Measurements from ENCODE around the gene ZDHHC8. TPM values are rescaled to one million over a fixed set of nuclear protein-coding genes. Genes with fewer than 3 reads are reported as not detected.

ZDHHC8 gene
- total and polyA plus RNA-seq, 7 donors = 9.7 to 23.7 (median 15.8) TPM

DNA sequence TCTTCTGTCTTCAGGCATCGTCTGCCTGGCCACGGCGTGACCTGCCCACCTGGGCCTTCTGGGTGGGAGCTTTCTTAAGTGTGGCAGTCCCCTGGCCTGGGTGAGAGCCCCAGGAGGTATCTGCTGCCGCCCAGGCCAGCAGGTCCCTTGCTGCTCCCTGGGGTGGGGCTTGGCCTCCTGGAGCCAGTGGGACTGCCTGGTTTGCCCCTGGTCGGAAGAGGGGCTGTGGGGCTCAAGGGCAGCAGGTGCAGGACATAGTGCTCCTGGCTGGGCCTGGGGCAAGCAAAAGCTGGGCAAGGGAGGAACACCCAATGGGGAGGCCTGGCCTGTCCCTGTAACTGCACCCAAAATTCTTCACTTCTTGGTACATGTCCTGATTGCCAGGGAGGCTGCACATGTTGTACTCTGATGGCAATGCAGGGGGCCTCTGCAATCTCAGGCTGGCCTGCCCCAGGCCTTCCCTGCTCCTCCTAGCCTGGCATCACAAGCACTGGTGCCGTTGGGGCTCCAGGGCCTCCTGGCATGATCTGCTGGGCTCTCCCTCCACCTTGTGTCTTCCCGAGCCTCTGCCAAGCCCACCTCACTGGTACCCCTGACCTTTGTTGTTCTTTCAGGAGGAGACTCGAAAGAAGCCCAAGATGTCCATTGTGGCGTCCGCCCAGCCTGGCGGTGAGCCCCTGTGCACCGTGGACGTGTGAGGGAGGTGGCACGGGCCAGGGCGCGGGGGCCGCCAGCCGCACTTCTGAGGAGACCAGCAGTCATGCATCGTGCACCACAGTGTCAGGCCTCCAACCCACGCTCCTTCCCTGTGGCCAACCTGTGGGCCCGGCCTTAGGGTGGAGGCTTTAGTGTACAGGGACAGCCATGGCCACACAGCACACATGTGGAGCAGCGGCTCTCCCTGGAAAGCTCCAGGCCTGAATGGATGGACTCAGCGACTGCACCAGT is 21.9 kb upstream of the ZDHHC8 start:
- 74 to 83% (median 77%) methylated on average over 23 of the region's 23 CpGs for WGBS, 3 donors
- no peak for ATAC-seq
- Histone ChIP-seq H3K27ac (no peak overlapping the region), H3K36me3 (ENCODE audit: insufficient read depth in 1 of 2, low read depth in 1 of 2) (peaks cover 5 to 100% of the 10 kb centered on the region in 2 donors), H3K9me3 (no peaks in the 10 kb centered on the region), H3K4me3 (no peak overlapping the region), H3K27me3 (ENCODE audit: insufficient read depth in 3 of 3, low read length in 2 of 3) (no peaks in the 10 kb centered on the region), H3K4me1 (peaks cover 26% of the 10 kb centered on the region)
- peak; percentile 12 to 54 for DNase-seq
- TF ChIP-seq, protein P1, sequence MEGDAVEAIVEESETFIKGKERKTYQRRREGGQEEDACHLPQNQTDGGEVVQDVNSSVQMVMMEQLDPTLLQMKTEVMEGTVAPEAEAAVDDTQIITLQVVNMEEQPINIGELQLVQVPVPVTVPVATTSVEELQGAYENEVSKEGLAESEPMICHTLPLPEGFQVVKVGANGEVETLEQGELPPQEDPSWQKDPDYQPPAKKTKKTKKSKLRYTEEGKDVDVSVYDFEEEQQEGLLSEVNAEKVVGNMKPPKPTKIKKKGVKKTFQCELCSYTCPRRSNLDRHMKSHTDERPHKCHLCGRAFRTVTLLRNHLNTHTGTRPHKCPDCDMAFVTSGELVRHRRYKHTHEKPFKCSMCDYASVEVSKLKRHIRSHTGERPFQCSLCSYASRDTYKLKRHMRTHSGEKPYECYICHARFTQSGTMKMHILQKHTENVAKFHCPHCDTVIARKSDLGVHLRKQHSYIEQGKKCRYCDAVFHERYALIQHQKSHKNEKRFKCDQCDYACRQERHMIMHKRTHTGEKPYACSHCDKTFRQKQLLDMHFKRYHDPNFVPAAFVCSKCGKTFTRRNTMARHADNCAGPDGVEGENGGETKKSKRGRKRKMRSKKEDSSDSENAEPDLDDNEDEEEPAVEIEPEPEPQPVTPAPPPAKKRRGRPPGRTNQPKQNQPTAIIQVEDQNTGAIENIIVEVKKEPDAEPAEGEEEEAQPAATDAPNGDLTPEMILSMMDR (IDR thresholded peaks at IDR 0.05) = no peak
- intact Hi-C loops (cut with DNase I) = no loop called here

GRCh38 chr22:20110359-20110985 is 21.1 kb upstream of the ZDHHC8 start:
- TF ChIP-seq, protein P1 (IDR thresholded peaks at IDR 0.05) = no peak
- WGBS, 3 donors = 71 to 79% (median 75%) methylated on average over 9 of the region's 9 CpGs
- Histone ChIP-seq H3K4me3 (no peak overlapping the region), H3K27me3 (ENCODE audit: insufficient read depth in 3 of 3, low read length in 2 of 3) (no peaks in the 10 kb centered on the region), H3K27ac (peak overlapping the region; percentile 46), H3K4me1 (peaks cover 23% of the 10 kb centered on the region), H3K36me3 (ENCODE audit: insufficient read depth in 1 of 2, low read depth in 1 of 2) (peaks cover 5 to 98% of the 10 kb centered on the region in 2 donors), H3K9me3 (no peaks in the 10 kb centered on the region)
- intact Hi-C loops (cut with DNase I) = no loop called here
- no peak for ATAC-seq
- peak; percentile 8 to 43 for DNase-seq

GRCh38 chr22:20111045-20111688 is 20.4 kb upstream of the ZDHHC8 start:
- 54 to 58% (median 54%) methylated on average over 14 of the region's 14 CpGs for WGBS, 3 donors
- H3K4me1 ChIP-seq = peaks cover 23% of the 10 kb centered on the region
- no peaks in the 10 kb centered on the region for H3K27me3 ChIP-seq (ENCODE audit: insufficient read depth in 3 of 3, low read length in 2 of 3)
- H3K4me3 ChIP-seq = no peak overlapping the region
- peak overlapping the region; percentile 46 for H3K27ac ChIP-seq
- DNase-seq = peak; percentile 9 to 48
- peak in 2 of 4 donors; percentile 26 to 28 for ATAC-seq
- H3K9me3 ChIP-seq = no peaks in the 10 kb centered on the region
- intact Hi-C loops (cut with DNase I) = no loop called here
- TF ChIP-seq, protein P1 (IDR thresholded peaks at IDR 0.05) = no peak
- peaks cover 5 to 96% of the 10 kb centered on the region in 2 donors for H3K36me3 ChIP-seq (ENCODE audit: insufficient read depth in 1 of 2, low read depth in 1 of 2)

DNA sequence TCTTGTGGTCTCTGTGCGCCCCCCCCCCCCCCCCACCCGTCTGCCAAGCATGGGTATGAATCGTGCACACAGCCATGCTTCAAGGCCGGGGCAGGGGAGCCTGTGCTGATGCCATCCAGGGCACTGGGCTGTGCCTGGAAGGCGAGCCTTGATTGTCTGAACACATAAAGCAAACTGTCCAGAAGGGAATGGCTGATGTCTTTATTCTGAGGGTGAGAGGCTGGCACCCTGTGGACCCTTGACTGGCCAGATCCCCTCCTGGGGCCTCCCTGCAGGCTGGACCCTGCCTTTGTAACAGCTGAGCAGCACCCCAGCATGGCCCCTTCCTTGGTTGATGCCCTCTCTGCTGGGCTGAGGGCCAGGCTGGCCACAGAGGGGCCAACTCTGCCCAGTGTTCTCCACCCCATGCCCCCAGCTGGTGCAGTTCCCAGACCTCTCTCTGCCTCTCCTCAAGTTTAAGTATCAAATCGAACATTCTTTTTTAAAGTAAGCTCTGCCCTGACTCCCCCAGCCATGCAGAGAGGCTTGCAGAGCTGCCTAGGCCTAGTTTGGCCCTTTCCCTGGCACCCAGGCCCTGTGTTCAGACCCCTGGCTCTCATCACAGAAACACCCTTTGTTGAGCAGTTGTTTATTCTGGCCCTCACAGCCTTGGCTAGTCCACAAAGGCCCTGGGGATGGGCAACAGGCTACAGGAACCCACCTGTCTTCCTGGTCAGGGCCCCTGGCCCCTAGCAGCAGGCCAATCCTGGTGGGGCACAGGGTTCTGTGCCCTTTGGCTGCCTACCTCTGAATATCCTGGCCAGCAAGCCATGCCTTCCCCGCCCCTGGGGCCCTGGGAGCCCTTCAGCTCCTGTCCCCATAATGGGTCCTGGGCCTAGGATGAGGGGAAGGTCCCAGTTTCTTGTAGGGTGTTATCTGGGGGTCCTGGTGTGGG is 19.6 kb upstream of the ZDHHC8 start:
- Histone ChIP-seq H3K4me1 (peaks cover 19% of the 10 kb centered on the region), H3K36me3 (ENCODE audit: insufficient read depth in 1 of 2, low read depth in 1 of 2) (peaks cover 5 to 88% of the 10 kb centered on the region in 2 donors), H3K27me3 (ENCODE audit: insufficient read depth in 3 of 3, low read length in 2 of 3) (no peaks in the 10 kb centered on the region), H3K9me3 (no peaks in the 10 kb centered on the region), H3K4me3 (no peak overlapping the region), H3K27ac (peak overlapping the region; percentile 31)
- intact Hi-C loops (cut with DNase I) = no loop called here
- DNase-seq (peak; percentile 8 to 45), ATAC-seq (no peak)
- TF ChIP-seq, protein P1 (IDR thresholded peaks at IDR 0.05) = no peak
- WGBS, 3 donors = 50 to 59% (median 51%) methylated on average over 6 to 7 of the region's 7 CpGs

All from psoas muscle (tissue), 8 donors.